GM19467 (cell line): ENCODE measurements around the gene CYB561D2.

Source experiments
- ATAC-seq: cut with Tn5 transposase; IDR thresholded peaks from one replicate; pipeline ENCODE4 v1.9.1; 2021; ENCODE audit warnings: mild to moderate bottlenecking, moderate library complexity; ENCODE audit not compliant: unreplicated experiment

CYB561D2 gene

DNA sequence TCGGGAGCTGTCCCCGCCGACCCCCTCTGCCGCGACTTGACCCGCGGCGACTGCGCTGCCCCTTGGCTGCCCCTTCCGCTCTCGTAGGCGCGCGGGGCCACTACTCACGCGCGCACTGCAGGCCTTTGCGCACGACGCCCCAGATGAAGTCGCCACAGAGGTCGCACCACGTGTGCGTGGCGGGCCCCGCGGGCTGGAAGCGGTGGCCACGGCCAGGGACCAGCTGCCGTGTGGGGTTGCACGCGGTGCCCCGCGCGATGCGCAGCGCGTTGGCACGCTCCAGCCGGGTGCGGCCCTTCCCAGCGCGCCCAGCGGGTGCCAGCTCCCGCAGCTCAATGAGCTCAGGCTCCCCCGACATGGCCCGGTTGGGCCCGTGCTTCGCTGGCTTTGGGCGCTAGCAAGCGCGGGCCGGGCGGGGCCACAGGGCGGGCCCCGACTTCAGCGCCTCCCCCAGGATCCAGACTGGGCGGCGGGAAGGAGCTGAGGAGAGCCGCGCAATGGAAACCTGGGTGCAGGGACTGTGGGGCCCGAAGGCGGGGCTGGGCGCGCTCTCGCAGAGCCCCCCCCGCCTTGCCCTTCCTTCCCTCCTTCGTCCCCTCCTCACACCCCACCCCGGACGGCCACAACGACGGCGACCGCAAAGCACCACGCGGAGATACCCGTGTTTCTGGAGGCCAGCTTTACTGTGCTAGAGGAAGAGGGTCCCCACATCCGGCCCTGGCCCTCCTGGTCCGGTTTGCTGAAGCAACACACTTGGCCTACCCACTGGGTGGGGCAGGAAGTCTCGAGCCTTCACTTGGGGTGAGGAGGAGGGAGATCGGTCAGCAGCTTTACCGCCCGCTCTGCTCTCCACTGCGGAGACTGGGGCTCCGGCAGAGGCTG lies 10.0 kb upstream of the CYB561D2 start, which contains the start of gene RASSF1:
TSS of gene RASSF1 (minus strand) at position 389 of the 882 bp plus-strand sequence. CDS start at position 358, 31 bp downstream.
- no peak for ATAC-seq

DNA sequence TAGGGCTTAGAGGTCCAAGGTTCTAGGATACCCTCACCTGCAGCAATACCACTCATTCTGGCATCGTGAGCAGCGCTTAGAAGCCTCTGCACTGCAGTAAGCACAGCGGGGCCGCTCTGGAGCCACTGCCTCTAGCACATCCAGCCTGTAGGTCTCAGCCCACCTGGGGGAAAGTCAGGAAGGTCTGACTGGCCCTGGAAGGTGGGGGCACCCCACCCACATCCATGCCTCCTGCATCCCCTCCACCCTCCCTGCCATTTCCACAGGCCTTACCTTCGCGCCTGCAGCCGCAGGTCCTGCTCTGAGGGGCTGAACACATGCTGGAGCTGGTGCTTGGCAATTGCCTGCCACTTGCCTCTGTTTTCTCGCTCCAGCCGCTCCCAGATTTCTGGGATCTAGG lies 9.1 kb upstream of the CYB561D2 start:
- no peak for ATAC-seq

GRCh38 chr3:50341996-50342650 lies 8.5 kb upstream of the CYB561D2 start:
- ATAC-seq = no peak

DNA sequence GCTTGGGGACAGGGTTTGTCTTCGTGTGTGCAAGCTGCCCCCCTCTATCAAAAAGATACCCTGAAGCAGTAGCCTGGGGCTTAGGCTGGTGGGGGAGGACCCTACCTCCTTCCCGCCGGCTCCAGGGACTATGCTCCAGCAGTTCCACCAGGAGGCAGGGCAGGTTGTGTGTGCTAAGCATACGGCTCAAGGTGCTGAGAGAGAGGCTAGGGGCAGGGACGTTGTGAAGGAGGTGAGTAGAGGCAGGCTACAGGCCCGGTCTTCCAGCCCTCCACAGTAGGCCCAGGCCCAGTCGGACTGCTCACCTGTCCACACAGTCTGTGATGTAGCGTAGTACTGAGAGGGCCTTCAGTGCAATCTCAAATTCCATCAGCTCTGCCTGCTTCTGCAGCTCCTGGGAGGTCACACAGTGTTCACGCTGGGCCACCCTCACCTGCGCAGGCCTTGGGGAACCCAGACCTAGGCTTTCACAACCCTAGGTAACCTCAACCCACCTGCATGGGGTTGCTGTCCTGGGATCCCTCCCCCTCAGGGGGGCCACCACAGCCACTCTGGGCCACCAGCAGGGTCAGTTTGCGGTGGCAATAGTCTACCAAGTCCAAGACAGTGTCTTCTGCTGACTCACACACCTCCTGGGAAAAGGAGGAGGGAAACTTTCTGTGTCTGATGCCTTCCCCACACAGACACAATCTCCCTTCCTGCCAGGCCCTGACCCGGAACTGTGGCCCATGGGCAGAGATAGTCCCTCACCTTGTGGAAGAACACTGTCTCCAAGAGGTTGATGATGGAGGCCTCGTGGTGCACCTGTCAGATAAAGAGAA lies 7.6 kb upstream of the CYB561D2 start:
- ATAC-seq = no peak

DNA sequence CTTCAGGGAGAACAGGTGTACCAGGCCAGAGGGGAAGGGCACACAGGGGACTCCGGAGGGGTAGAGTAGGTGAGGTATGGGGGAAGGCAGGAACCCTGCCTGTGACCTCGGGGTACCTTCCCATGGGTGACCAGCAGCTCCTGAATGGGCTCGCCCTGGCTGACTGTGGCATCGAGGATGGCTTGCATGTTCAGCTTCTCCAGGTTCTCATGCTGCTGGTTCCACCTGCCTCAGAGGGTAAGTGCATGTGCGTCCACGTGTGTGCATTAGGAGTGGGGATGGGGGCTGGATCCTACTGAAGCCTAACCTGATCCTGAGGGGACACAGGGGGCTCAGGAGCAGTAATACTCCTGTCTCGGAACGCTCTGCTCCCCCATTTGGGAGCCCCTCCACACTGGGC lies 5.7 kb upstream of the CYB561D2 start:
- no peak for ATAC-seq

DNA sequence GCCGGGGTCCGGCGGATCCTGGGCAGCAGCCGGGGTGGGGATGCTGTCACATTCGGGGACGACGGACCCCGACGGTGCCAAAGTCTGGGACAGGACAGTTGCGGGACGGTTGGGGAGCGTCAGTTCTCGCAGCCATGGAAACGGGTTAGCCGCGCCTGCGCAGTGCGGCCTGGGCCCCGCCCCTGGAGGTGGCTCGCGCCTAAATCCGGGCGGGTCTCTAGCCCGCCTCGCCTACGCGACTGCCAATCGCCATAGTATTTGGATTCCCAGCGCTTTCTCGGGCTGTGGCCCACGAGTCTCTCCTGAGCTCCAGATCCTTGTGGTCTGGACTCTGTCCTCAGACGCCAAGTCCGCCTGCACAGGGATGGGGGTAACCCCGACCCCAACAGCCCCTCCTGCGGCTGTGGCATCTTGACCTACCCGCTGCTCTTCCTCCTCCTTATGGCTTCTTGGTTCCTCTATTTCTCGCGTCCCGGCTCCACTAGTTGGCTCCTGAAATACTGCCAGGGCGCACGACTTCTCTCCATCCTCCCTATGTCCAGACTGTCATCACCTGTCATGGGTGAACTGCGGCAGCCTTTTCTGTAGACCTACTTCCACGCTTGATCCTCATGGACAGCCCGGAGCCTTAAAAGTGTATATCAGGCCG lies 5.0 kb upstream of the CYB561D2 start, which contains the start of gene ZMYND10:
TSS of gene ZMYND10 (minus strand) at position 147 of the 649 bp plus-strand sequence. CDS start 153 bp downstream, outside the sequence.
- ATAC-seq = no peak

GRCh38 chr3:50347187-50347813 lies 3.4 kb upstream of the CYB561D2 start:
- no peak for ATAC-seq

- ATAC-seq = no peak
Observed at GRCh38 chr3:50350213-50350526, 492 bp upstream of the CYB561D2 start.

DNA sequence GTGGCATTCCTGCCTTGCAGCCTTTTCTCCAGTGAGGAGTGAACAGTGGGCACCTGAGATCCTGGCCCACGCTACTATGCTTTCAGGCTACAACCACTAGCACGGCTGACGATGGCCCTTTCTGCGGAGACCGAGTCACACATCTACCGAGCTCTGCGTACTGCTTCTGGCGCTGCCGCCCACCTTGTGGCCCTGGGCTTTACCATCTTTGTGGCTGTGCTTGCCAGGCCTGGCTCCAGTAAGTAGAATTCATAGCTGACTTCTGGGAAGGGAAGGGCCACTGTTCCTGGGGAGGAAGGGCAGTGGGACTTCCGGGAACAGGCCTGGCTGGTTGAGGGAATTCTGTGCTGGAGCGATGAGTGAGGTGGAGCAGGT lies 648 bp downstream of the CYB561D2 start:
- ATAC-seq = no peak

DNA sequence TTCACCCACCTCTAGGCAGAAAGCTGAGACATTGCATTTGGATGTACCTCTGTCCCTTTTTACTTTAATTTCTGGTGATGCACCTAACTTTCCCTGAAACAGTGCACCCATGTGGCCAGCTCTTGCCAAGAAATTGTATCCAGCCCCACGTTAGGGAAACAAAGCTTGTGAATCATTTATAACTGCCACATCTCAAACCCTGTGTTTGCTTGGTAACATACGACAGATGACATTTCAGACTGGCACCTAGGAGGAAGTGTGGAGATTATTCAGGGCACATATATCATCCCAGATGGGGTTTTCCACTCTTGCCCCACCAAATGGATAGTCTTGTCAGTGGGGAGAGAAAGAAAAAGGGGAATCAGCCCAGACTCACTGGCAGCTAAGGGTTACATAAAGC lies 2.1 kb downstream of the CYB561D2 start:
- no peak for ATAC-seq

DNA sequence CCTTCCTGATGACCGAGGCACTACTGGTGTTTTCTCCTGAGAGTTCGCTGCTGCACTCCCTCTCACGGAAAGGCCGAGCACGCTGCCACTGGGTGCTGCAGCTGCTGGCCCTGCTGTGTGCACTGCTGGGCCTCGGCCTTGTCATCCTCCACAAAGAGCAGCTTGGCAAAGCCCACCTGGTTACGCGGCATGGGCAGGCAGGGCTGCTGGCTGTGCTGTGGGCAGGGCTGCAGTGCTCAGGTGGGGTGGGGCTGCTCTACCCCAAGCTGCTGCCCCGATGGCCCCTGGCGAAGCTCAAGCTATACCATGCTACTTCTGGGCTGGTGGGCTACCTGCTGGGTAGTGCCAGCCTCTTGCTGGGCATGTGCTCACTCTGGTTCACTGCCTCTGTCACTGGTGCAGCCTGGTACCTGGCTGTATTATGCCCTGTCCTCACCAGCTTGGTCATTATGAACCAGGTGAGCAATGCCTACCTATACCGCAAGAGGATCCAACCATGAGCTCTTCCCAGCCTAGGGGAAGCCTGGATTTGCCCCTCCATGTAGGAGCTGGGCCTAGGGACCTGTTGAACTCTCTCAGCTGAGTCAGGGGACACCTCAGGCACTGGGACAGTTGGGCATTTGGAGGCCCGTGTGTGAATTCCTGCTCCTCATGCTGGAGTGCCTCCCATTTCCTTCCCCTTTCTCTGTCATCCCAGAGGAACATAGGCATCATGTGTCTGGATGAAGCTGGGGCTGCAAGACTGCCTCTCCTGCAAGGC lies 2.8 kb downstream of the CYB561D2 start:
- no peak for ATAC-seq

GRCh38 chr3:50354186-50354764 lies 3.6 kb downstream of the CYB561D2 start:
- ATAC-seq = no peak

DNA sequence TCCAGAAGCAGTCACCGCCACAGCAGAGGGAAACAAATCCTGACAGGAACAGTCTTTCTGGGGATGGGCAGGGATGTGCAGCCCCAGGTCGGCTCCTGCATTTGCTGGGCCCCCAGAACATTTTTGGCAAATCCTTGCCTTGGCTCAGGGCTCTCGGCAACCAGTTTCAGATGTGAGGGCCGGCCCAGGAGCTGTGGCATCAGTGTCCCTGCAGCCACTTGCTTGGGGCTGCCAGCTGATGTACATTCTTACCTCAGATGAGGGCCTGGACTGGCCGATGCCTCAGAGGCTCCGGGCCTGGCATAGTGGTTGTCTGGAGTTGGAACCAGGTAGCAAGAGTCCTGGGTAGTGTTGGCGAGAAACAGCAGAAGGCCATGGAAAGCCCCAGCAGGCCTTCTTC lies 4.2 kb downstream of the CYB561D2 start:
- no peak for ATAC-seq

GRCh38 chr3:50355829-50356552 lies 5.3 kb downstream of the CYB561D2 start:
- no peak for ATAC-seq

DNA sequence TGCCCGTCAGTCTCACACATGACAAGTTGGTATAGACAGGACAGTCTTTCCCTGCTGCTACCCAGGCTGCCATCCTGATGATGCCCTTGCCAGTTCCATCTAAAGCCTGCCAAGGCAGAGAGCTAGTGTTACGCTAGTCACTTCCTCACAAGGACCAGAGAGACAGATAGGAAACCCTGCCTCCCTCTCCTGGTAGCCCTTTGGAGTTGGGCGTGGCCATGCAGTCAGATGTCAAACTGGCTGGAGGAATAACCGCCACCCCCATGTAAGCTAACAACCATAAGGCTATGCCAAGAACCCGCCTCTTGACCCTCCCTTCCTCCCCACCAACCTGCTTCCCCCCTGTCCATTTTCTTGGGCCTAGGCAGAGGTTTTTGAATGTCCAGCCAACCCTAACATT lies 5.9 kb downstream of the CYB561D2 start:
- ATAC-seq = no peak

DNA sequence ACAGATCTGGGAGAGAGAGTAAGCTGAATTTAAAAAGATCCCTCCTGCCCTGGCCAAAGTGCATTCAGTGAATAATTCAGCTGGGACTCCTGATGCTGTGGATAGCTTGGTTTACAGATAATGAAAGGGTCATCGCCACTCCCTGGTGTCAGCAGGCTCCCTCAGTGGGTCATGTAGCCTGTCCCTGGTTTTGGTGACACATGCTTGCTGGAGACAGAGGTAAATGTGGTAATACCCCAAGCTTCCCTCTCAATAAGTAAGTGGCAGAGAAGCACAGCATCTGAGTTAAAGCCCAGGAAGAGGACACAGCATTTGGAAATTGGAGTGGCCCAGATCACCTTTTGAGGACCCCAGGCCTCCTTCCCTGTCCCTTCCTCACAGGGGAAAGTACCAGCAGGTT lies 6.8 kb downstream of the CYB561D2 start:
- ATAC-seq = no peak

GRCh38 chr3:50358355-50358910 lies 7.8 kb downstream of the CYB561D2 start:
- ATAC-seq = no peak
